ENCODE results near the gene CRK.

- TF ChIP-seq CTCF (conservative IDR thresholded peaks at IDR 0.05 in 1 of 2, IDR thresholded peaks at IDR 0.05 in 1 of 2; ENCODE audit: low read depth in 1 of 2, low read length in 2 of 2) (no peak), EZH2 (IDR thresholded peaks at IDR 0.05; ENCODE audit: low read length, missing control alignments) (no peak)
These were observed 41.9 kb downstream of the CRK start for GRCh38 chr17:1414001-1414574.

All from fibroblast of lung (primary cell).